ENCODE measurements around the gene GPR173. TPM values are rescaled to one million over a fixed set of nuclear protein-coding genes. Genes with fewer than 3 reads are reported as not detected.

GPR173 gene
- total and polyA plus RNA-seq, 9 of the 15 experiments (the other 6 are each of a cell fraction or from before 2014, with no cell fraction given) = 0.01 TPM; not detected in 8

- FAIRE-seq (no peak), DNase-seq (ENCODE audit: extremely low read depth in 1 of 4, low spot score in 3 of 4) (no peak), ATAC-seq (no peak)
- 0% methylated on average over 1 of the region's 1 CpG for WGBS (ENCODE audit: insufficient coverage, low coverage, missing lambda C conversion rate)
- H3K9me3 ChIP-seq (replicated peaks; ENCODE audit: control insufficient read depth, insufficient read depth, low read depth, low read length) = no peaks in the 10 kb centered on the region
- ChIA-PET POLR2A (no interaction called here), CTCF (ENCODE audit: low intra/inter-chr PET ratio) (no interaction called here)
- no TSS peak for BruUV-seq (replicated peaks)
- H2AFZ ChIP-seq (ENCODE audit: low read depth, low read length) = no peak overlapping the region
- no peaks in the 10 kb centered on the region for H4K20me1 ChIP-seq (replicated peaks; ENCODE audit: control insufficient read depth, insufficient read depth, low read length)
- no peaks in the 10 kb centered on the region for H3K9me1 ChIP-seq (ENCODE audit: control insufficient read depth, insufficient read depth, low read length)
- H3K9ac ChIP-seq (ENCODE audit: insufficient read depth in 1 of 2, low read depth in 2 of 2, low read length in 2 of 2) = no peak overlapping the region
- H3K4me3 ChIP-seq = no peak overlapping the region
- no peaks in the 10 kb centered on the region; a peak in 1 of 5 replicates for H3K4me1 ChIP-seq (replicated peaks in 1 of 2; ENCODE audit: control insufficient read depth in 2 of 2, insufficient read depth in 2 of 2, low read length in 2 of 2)
- no peak overlapping the region for H3K4me2 ChIP-seq (ENCODE audit: insufficient read depth, low read length)
- no peaks in the 10 kb centered on the region for H3K27me3 ChIP-seq (ENCODE audit: control insufficient read depth in 2 of 2, insufficient read depth in 2 of 2, low read length in 2 of 2)
- intact Hi-C loops (cut with micrococcal nuclease) = no loop called here
- in situ Hi-C loops (cut with MboI) = no loop called here
- TF ChIP-seq POLR2B (IDR thresholded peaks at IDR 0.05; ENCODE audit: low read depth, partially characterized antibody) = no peak
- no peak overlapping the region for H3K27ac ChIP-seq (ENCODE audit: extremely low read depth, low read depth, low read length)
- no peaks in the 10 kb centered on the region for H3K36me3 ChIP-seq (ENCODE audit: control insufficient read depth, insufficient read depth, low read length)
- H3K79me2 ChIP-seq (ENCODE audit: control insufficient read depth, insufficient read depth, low read length) = no peaks in the 10 kb centered on the region
Observed at GRCh38 chrX:53065104-53065503, 16.5 kb downstream of the GPR173 start.

- H3K27me3 ChIP-seq (ENCODE audit: control insufficient read depth in 2 of 2, insufficient read depth in 2 of 2, low read length in 2 of 2) = no peaks in the 10 kb centered on the region
- no peak overlapping the region for H3K9ac ChIP-seq (ENCODE audit: insufficient read depth in 1 of 2, low read depth in 2 of 2, low read length in 2 of 2)
- in situ Hi-C loops (cut with MboI) = no loop called here
- ATAC-seq = no peak
- no peaks in the 10 kb centered on the region for H3K36me3 ChIP-seq (ENCODE audit: control insufficient read depth, insufficient read depth, low read length)
- peaks cover 0 to 12% of the 10 kb centered on the region in 2 experiments; a peak in 3 of 5 replicates for H3K4me1 ChIP-seq (replicated peaks in 1 of 2; ENCODE audit: control insufficient read depth in 2 of 2, insufficient read depth in 2 of 2, low read length in 2 of 2)
- DNase-seq (ENCODE audit: extremely low read depth in 1 of 4, low spot score in 3 of 4) = no peak
- ChIA-PET POLR2A (no interaction called here), CTCF (ENCODE audit: low intra/inter-chr PET ratio) (interaction anchor here (0.5 to 1.6 kb wide), 4 partner anchors 11 to 23 kb away, joined by 3 to 7 read pairs (median 4); partner anchors contain the start of gene KANTR)
- no peaks in the 10 kb centered on the region for H3K9me3 ChIP-seq (replicated peaks; ENCODE audit: control insufficient read depth, insufficient read depth, low read depth, low read length)
- H3K9me1 ChIP-seq (ENCODE audit: control insufficient read depth, insufficient read depth, low read length) = no peaks in the 10 kb centered on the region
- no peaks in the 10 kb centered on the region for H4K20me1 ChIP-seq (replicated peaks; ENCODE audit: control insufficient read depth, insufficient read depth, low read length)
- H3K4me2 ChIP-seq (ENCODE audit: insufficient read depth, low read length) = no peak overlapping the region
- H3K27ac ChIP-seq (ENCODE audit: extremely low read depth, low read depth, low read length) = no peak overlapping the region
- no peak overlapping the region for H2AFZ ChIP-seq (ENCODE audit: low read depth, low read length)
- no peak overlapping the region for H3K4me3 ChIP-seq
- no peaks in the 10 kb centered on the region for H3K79me2 ChIP-seq (ENCODE audit: control insufficient read depth, insufficient read depth, low read length)
- FAIRE-seq = no peak
- WGBS (ENCODE audit: insufficient coverage, low coverage, missing lambda C conversion rate) = 4% methylated on average over 10 of the region's 10 CpGs
- BruUV-seq (replicated peaks) = no TSS peak
- intact Hi-C loops (cut with micrococcal nuclease) = loop anchor here (1.0 to 10.0 kb wide), 2 partner anchors 18 to 154 kb away; partner anchors contain the start of gene KDM5C
- TF ChIP-seq ARHGAP35 (IDR thresholded peaks at IDR 0.05; ENCODE audit: partially characterized antibody) = no peak
- TF ChIP-seq MNT (conservative IDR thresholded peaks at IDR 0.05) = no peak
- TF ChIP-seq, protein P1, sequence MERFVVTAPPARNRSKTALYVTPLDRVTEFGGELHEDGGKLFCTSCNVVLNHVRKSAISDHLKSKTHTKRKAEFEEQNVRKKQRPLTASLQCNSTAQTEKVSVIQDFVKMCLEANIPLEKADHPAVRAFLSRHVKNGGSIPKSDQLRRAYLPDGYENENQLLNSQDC (CRISPR knock-in tag; IDR thresholded peaks at IDR 0.05) = no peak
- no peak for TF ChIP-seq GTF3C2 (IDR thresholded peaks at IDR 0.05; ENCODE audit: borderline replicate concordance, extremely low read depth, insufficient read length)
- TF ChIP-seq CREM (IDR thresholded peaks at IDR 0.05; ENCODE audit: low read depth) = no peak
- no peak for TF ChIP-seq PREB (CRISPR knock-in tag; IDR thresholded peaks at IDR 0.05)
- no peak for TF ChIP-seq THRAP3 (IDR thresholded peaks at IDR 0.05; ENCODE audit: borderline replicate concordance)
- TF ChIP-seq LCOR (CRISPR knock-in tag; IDR thresholded peaks at IDR 0.05) = no peak
- TF ChIP-seq ZNF778 (CRISPR knock-in tag; IDR thresholded peaks at IDR 0.05) = no peak
Observed at GRCh38 chrX:53071064-53071463, 22.5 kb downstream of the GPR173 start.

All from K562 (cell line).